ENCODE data around the gene SHC3. TPM values are rescaled to one million over a fixed set of nuclear protein-coding genes. Genes with fewer than 3 reads are reported as not detected.

Gene SHC3
- total RNA-seq, 1 experiment from 2014 or later: 0.03 TPM

DNA sequence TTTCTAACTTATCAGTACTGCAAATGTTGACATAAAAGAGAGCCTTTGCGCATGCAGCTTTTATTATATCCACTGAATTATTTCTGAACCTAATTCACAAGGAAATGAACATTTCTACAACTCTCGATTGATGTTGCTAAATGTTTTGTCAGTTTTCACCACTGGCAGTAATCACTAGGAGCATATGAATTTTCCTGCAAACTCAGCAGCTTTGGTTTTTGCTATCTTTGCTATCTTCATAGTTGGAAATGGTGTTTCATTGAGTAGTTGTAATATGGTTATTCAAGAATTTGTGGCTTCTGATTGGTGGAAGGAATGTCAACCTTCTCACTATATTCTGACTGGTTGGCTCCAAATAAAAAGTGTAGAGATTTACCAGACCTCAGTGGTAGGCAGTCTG, 8.9 kb upstream of the SHC3 start:
- no peak for DNase-seq (ENCODE audit: low read depth)

GRCh38 chr9:89186960-89187359, 8.3 kb upstream of the SHC3 start:
- DNase-seq (ENCODE audit: low read depth): no peak

DNA sequence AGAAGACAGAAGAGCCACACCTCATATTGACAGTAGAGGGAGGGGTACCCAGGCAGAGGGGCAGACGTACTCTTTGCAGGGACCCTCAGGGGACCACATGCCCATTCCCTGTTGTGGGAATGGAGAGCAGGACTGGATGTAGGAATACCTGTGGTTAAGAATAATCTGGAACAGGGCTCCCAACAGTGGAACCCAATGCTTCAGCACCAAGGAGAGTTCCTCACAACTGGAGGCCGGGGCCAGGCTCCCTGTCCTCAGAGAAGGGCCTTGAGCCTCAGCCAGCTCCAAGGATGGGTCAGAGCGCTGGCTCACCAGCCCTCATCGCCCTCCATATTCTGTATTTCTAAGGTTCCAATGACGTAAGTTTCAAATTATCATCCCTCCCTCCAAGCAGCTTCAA, 7.4 kb upstream of the SHC3 start:
- DNase-seq (ENCODE audit: low read depth): no peak

- DNase-seq (ENCODE audit: low read depth): no peak
Observed at GRCh38 chr9:89183146-89183545, 4.5 kb upstream of the SHC3 start.

DNA sequence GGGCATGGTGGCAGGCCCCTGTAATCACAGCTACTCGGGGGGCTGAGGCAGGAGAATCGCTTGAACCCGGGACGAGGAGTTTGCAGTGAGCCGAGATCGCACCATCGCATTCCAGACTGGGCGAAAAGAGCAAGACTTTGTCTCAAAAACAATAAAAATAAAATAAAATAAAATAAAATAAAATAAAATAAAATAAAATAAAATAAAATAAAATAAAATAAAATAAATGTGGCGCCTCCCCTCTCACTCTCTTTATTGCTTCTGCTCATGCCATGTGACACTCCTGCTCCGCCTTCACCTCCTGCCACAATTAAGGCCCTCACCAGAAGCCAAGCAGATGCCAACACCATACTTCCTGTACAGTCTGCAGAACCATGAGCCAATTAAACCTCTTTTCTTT, 3.8 kb upstream of the SHC3 start:
- no peak for DNase-seq (ENCODE audit: low read depth)

DNA sequence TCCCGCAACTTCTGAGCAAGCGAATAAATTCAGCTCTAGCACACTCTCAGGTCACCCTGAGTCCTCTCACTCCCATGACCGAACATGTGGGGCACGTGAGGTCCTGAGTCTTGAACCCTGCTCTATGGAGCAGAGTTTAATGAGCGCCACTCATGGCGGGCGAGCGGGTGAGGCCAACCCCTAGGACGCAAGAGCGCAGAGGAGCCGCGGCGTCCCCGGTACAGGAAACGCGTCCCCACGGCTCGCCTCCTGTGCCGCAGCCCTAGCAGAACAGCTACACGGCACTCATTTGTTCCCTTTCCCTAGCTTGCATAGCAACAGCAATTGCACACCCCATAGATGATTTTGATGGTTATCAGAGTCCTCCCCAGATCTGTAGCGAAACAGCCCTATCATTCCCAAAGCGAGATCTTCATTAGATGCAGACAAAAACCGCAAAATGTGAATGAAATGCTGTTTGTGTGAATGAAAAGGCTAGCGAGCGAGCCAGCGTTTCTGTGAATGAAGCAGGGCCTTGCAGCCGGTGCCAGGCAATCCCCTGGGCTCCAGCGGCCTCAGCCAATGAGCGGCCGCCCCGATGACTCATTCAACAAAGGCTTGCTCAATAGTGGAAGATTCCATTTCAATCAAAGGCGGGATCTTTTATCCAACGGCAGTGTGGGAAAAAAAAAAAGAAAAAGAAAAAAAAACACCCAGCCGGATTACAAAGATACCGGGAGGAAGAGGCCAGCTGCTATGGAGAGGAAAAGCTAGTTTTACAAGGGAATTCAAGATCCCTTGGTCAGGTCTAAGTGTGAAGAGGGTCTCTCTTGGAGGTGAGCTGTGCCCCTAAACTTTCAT, 1.5 kb upstream of the SHC3 start:
- peak; percentile 83 for DNase-seq (ENCODE audit: low read depth)

DNA sequence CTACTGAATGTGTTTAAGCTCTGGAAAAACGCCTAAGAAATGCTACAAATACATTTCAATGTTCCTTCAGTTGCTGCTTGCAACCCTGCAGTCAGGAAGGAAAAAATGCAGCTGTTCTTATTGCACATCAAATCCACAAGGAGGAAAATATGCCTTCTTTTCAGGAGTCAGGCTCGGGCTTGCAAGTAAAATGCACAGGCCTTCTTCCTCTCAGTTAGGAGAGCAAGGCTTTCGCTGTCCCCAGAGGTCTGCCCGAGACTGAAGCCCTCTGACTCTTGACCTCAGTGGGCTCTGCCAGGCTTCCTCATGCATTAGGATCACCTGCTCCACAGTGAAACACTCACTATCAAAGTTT, 899 bp upstream of the SHC3 start:
- DNase-seq (ENCODE audit: low read depth): no peak

GRCh38 chr9:89178830-89179539, 367 bp upstream of the SHC3 start:
- no peak for DNase-seq (ENCODE audit: low read depth)

DNA sequence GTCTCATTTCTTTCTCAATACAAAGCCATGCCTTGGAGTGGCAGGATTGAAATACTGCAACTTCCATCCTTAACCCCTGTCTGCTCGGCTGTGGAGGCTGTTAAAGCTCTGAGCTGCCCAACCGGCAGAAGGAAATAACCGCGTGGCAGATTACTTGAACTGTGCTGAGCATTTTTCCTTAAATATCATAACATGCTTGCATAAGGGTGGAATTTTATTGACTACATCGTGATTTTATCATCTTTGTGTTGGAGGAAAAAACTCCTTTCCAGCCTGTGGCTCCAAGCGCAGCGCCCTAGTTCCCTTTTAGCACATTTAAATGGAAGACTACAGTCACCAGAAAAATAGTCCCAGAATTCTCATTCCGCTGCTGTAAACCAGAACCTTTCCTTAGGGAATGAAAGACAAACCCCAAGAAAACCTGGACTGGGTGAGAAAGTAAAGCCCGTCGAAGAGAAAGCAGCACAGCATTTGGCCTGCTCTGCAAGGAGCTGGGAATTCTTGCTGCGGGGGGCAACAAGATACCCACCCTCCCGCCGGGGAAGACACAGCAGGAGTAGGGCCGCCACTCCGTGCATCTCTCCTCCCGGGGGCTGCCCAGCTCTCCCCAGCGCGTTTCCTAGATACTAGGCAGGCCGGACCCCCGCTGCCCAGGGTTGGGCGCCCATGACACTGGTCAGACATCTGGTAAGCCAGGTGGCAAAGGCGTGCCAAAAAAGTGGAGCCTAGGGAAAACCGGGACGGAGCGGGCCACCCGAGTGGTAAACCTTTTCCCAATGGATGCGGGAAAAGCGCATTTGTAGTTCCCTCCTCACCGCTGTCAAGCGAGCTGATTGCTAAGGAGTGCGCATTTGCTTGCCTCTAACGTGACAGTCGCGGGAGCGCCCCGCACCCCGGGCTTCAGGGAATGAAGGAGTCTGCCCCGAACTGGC, 1.3 kb downstream of the SHC3 start:
- no peak for DNase-seq (ENCODE audit: low read depth)

DNA sequence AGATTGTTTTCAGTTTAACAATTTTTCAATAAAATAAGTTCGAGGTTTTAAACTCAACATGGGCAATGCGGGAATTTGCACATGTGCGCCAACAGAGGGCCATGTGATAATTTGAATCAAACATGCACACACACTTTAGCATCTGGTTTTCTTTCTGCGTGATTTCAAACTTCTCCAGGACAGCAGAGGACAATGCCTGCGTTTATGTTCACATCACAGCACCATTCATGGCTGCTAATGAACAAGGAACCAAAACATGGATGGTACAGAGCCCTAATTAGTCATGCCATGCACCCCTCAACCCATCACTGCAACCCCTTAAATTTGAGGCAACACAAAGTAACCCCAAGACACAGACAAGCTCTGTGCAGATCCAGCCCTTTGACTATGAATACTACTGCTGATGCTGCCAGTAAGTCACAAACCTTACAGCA, 2.8 kb downstream of the SHC3 start:
- DNase-seq (ENCODE audit: low read depth): no peak

DNA sequence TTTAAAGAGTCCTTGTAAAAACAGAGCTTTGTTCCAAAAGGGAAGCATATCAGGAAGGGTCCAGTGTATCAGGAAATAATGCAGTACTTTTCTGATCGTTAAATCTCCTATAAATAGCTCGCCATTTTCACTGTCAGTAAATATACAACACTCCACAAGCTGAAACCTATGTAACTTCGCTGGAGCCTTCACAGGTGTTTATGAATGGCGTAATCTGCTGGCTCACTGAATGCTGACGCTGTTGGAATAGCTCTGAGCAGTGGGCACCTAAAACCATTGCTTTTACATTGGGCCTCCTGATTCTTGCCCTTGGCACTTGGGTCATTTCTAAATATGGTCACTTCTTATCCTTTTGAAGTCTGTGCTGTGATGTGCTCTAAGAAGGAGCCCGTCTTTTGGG, 4.3 kb downstream of the SHC3 start:
- no peak for DNase-seq (ENCODE audit: low read depth)

DNA sequence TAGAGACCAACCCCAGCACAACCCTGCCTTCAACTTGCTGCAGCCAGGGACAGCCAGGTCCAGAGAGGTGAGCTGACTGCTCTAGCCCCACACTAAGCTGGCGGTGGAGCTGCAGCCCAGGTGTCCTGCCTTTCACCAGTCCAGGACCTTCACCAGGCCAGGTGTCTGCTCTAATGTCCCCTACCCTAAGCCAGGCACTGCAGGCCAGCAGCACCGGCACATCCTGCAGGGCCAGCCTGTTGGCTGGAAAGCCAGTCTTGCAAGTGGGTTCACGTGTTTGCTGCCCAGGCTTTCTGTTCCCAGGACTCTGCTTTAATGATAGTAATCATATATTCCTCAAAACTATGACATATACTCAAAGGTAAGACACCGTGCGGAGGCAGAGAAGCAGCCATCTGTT, 5.5 kb downstream of the SHC3 start:
- DNase-seq (ENCODE audit: low read depth): no peak

- no peak for DNase-seq (ENCODE audit: low read depth)
Observed at GRCh38 chr9:89172398-89172797, 6.2 kb downstream of the SHC3 start.

- no peak for DNase-seq (ENCODE audit: low read depth)
Observed at GRCh38 chr9:89171693-89172092, 6.9 kb downstream of the SHC3 start.

GRCh38 chr9:89171231-89171630, 7.4 kb downstream of the SHC3 start:
- DNase-seq (ENCODE audit: low read depth): no peak

- DNase-seq (ENCODE audit: low read depth): no peak
Observed at GRCh38 chr9:89168901-89169813, 9.5 kb downstream of the SHC3 start.

DNA sequence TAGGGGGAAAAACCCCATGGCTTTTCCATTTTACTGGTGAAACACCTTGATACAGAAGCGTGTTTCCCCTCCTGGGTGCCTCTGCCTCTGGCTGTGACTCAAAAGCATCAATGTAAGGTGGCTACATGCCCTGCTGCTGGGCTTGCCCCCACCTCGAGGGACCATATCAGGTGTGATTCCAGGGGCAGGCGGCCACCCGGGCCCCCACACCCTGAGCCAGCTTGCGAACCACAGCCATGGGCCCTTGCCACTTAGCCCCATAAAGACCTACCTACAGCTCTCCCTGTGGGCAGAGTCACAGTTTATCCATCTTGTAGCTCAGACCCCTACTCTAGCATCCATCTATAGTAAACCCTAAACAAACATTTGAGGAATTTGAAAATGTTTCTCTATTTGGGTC, 10.8 kb downstream of the SHC3 start:
- no peak for DNase-seq (ENCODE audit: low read depth)

- DNase-seq (ENCODE audit: low read depth): no peak
Observed at GRCh38 chr9:89166852-89167251, 11.8 kb downstream of the SHC3 start.

- no peak for DNase-seq (ENCODE audit: low read depth)
Observed at GRCh38 chr9:89165880-89166279, 12.7 kb downstream of the SHC3 start.

- no peak for DNase-seq (ENCODE audit: low read depth)
Observed at GRCh38 chr9:89165341-89165740, 13.3 kb downstream of the SHC3 start.

GRCh38 chr9:89161221-89161620, 17.4 kb downstream of the SHC3 start:
- no peak for DNase-seq (ENCODE audit: low read depth)

All from HT1080 (cell line).